A549 (cell line): Measurements from ENCODE around the gene PSMD9. TPM values are rescaled to one million over a fixed set of nuclear protein-coding genes. Genes with fewer than 3 reads are reported as not detected.
"Not testable (repeated sequence)": the region's sequence is repeated elsewhere in the genome, so short reads cannot be mapped to it uniquely, and the experiment has no call there.

Experiments
- ATAC-seq, 2 experiments: fragments of 200-7000 bp in 1 of 2; fragments of >200 bp in 1 of 2; cut with Nextera tagmentation in 1 of 2; cut with Tn5 transposase in 1 of 2; 3 replicates each; pipeline versions ENCODE4 v1.8.0 to v1.9.1; 2018 to 2020; ENCODE audit warnings: mild to moderate bottlenecking in 1 of 2, moderate library complexity in 1 of 2
- CTCF ChIA-PET: fragments of 300-600 bp; sonication (Branson Sonifier 250); formaldehyde crosslinking; extraction: SDS; loops from one replicate; lab custom pipeline; 2021; ENCODE audit warnings: antibody characterized with exemption, inconsistent platforms; lab: Yijun Ruan, JAX
- POLR2A ChIA-PET: fragments of 350-600 bp; formaldehyde crosslinking; extraction: SDS; loops from one replicate; lab custom pipeline; 2021; ENCODE audit warnings: antibody characterized with exemption, inconsistent platforms; lab: Yijun Ruan, JAX
- DNase-seq, 2 experiments: peaks; one replicate each; pipeline versions ENCODE4 v3.0.0 to v3.0.0-alpha.2; 2011 to 2016; ENCODE audit warnings: low read depth in 1 of 2, low spot score in 1 of 2
- FAIRE-seq: peaks from 2 replicates; lab custom pipeline; 2011; peaks lifted over from hg19 to GRCh38; lab: Jason Lieb, UNC
- H3K27ac ChIP-seq, 2 experiments: fragments of >200 bp; sonication (Bioruptor Twin); formaldehyde crosslinking; 3 replicates each; pipeline ENCODE4 v1.5.1; 2016 to 2017
- H3K4me1 ChIP-seq: fragments of >200 bp; sonication (Bioruptor Twin); formaldehyde crosslinking; 3 replicates; pipeline ENCODE4 v1.6.1; 2016
- H3K4me2 ChIP-seq: fragments of >200 bp; sonication (Bioruptor Twin); formaldehyde crosslinking; 3 replicates; pipeline ENCODE4 v1.6.1; 2016
- H3K4me3 ChIP-seq: fragments of >200 bp; sonication (Bioruptor Twin); formaldehyde crosslinking; 3 replicates; pipeline ENCODE4 v1.5.1; 2016
- H3K9me3 ChIP-seq: fragments of >200 bp; sonication (Bioruptor Twin); formaldehyde crosslinking; 3 replicates; pipeline ENCODE4 v1.6.1; 2016
- EP300 ChIP-seq, 2 experiments: fragments of >200 bp; sonication (Bioruptor Twin); formaldehyde crosslinking; IDR thresholded peaks; 2 replicates in 1 of 2; 3 replicates in 1 of 2; pipeline ENCODE4 v1.6.1; 2016 to 2017
- HDAC2 ChIP-seq: fragments of 200-600 bp; sonication (generic); IDR thresholded peaks from 2 replicates; pipeline ENCODE4 v1.6.1; 2016
- HOXA7 ChIP-seq: fragments of 250-450 bp; sonication (Bioruptor Pico); IDR thresholded peaks from 2 replicates; pipeline ENCODE4 v1.5.0; 2020; ENCODE audit warnings: mild to moderate bottlenecking, moderate library complexity
- HOXB13 ChIP-seq: fragments of 250-450 bp; sonication (Bioruptor Pico); IDR thresholded peaks from 2 replicates; pipeline ENCODE4 v1.5.0; 2020; ENCODE audit warnings: low read depth, mild to moderate bottlenecking, moderate library complexity
- JUN ChIP-seq, 2 experiments: fragments of >200 bp; sonication (Bioruptor Twin); formaldehyde crosslinking; IDR thresholded peaks; 2 replicates in 1 of 2; 3 replicates in 1 of 2; pipeline ENCODE4 v1.6.1; 2016 to 2017
- KDM1A ChIP-seq: fragments of 200-600 bp; sonication (generic); IDR thresholded peaks from 2 replicates; pipeline ENCODE4 v1.6.1; 2016; ENCODE audit warnings: low read depth, mild to moderate bottlenecking
- KDM5A ChIP-seq: fragments of 200-600 bp; sonication (generic); IDR thresholded peaks from 2 replicates; pipeline ENCODE4 v1.6.1; 2016; ENCODE audit warnings: antibody characterized with exemption, mild to moderate bottlenecking
- MAZ ChIP-seq: fragments of 150-350 bp; IDR thresholded peaks from 2 replicates; pipeline ENCODE4 v1.6.1; 2014; ENCODE audit warnings: antibody characterized with exemption, low read depth, low read length, borderline replicate concordance
- NFE2L2 ChIP-seq: fragments of 150-350 bp; conservative IDR thresholded peaks from 2 replicates; pipeline ENCODE4 v1.6.1; 2014; ENCODE audit warnings: low read length
- NPAS2 ChIP-seq: fragments of 250-450 bp; sonication (Bioruptor Pico); IDR thresholded peaks from 2 replicates; pipeline ENCODE4 v1.8.0; 2022; ENCODE audit warnings: mild to moderate bottlenecking, moderate library complexity, borderline replicate concordance
- PHF8 ChIP-seq: fragments of 200-600 bp; sonication (generic); IDR thresholded peaks from 2 replicates; pipeline ENCODE4 v1.6.1; 2016; ENCODE audit warnings: low read depth, mild to moderate bottlenecking, antibody characterized with exemption, moderate library complexity, borderline replicate concordance
- POLR2A ChIP-seq: IDR thresholded peaks from 2 replicates; pipeline ENCODE4 v1.6.1; 2012; ENCODE audit warnings: mild to moderate bottlenecking, low read length
- RAD21 ChIP-seq, 2 experiments: fragments of >200 bp in 1 of 2; sonication (Bioruptor Twin) in 1 of 2; formaldehyde crosslinking in 1 of 2; IDR thresholded peaks in 1 of 2; conservative IDR thresholded peaks in 1 of 2; 2 replicates in 1 of 2; 3 replicates in 1 of 2; pipeline ENCODE4 v1.6.1; 2012 to 2018; ENCODE audit warnings: inconsistent platforms in 1 of 2
- SMC3 ChIP-seq: fragments of >200 bp; sonication (Bioruptor Twin); formaldehyde crosslinking; IDR thresholded peaks from 3 replicates; pipeline ENCODE4 v1.6.1; 2018; ENCODE audit warnings: inconsistent platforms
- USF2 ChIP-seq: fragments of 450-650 bp; IDR thresholded peaks from 2 replicates; pipeline ENCODE4 v1.6.1; 2014; ENCODE audit warnings: antibody characterized with exemption
- ZSCAN20 ChIP-seq: fragments of 250-450 bp; sonication (Bioruptor Pico); IDR thresholded peaks from 2 replicates; pipeline ENCODE4 v1.8.0; 2022; ENCODE audit warnings: mild to moderate bottlenecking, moderate library complexity
- WGBS: methylation state at CpG from one replicate; pipeline ENCODE4 v1.1.6; 2017; ENCODE audit errors: missing lambda C conversion rate; 5-methylcytosine and 5-hydroxymethylcytosine counted together
- polyA plus RNA-seq, 4 experiments: library from polyadenylated mRNA; depleted of rRNA in 3 of 4; stranded (reverse); fragments of >200 nt; fragmentation: RNase III in 1 of 4; extraction: RNeasy Plus Mini Kit Qiagen cat#74134 plus additional on column Dnase treatment in 1 of 4; gene quantifications; 2 replicates in 3 of 4; 3 replicates in 1 of 4; pipeline ENCODE4 v1.2.3, GENCODE V29; 2011 to 2017
- TF ChIP-seq, protein P1 (sequence below): IDR thresholded peaks from 2 replicates; pipeline ENCODE4 v1.6.1; 2012
- TF ChIP-seq, protein P2 (sequence below): IDR thresholded peaks from 2 replicates; pipeline ENCODE4 v1.6.1; 2012; ENCODE audit warnings: low read depth, borderline replicate concordance
- TF ChIP-seq, protein P3 (sequence below): fragments of 250-450 bp; sonication (Bioruptor Pico); IDR thresholded peaks from 2 replicates; pipeline ENCODE4 v1.5.0; 2020; ENCODE audit warnings: low read depth, mild to moderate bottlenecking, moderate library complexity
- TF ChIP-seq, protein P4 (sequence below): fragments of >200 bp; sonication (Bioruptor Twin); formaldehyde crosslinking; IDR thresholded peaks from 3 replicates; pipeline ENCODE4 v1.6.1; 2016
- TF ChIP-seq, protein P5 (sequence below): fragments of 250-450 bp; sonication (Bioruptor Pico); IDR thresholded peaks from 2 replicates; pipeline ENCODE4 v1.5.0; 2021; ENCODE audit warnings: mild to moderate bottlenecking, moderate library complexity, borderline replicate concordance

The PSMD9 gene
- polyA plus RNA-seq, 2 of the 4 experiments (the other 2 are of a cell fraction): 89.3 to 147 TPM

DNA sequence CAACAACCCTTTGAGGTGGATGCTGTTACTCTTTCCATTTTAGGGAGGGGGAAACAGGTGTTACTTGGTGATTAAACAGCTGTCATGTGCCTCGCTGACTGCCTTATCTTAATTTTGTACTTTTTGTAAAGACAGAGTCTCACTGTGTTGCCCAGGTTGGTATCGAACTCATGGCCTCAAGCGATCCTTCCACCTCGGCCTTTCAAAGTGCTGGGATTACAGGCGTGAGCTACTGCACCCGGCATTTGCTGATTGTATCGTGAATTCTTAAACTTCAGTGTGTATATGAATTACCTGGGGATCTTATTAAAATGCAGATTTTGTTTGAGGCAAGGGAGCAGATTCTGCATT is 659 bp downstream of the PSMD9 start:
- Histone ChIP-seq H3K4me1 (peaks cover 28% of the 10 kb centered on the region), H3K9me3 (no peaks in the 10 kb centered on the region), H3K4me3 (peak overlapping the region; percentile 69), H3K27ac (peak overlapping the region; percentile 86 to 92), H3K4me2 (peak overlapping the region; percentile 95)
- WGBS: 3% methylated on average over 7 of the region's 7 CpGs
- FAIRE-seq (no peak), ATAC-seq (no peak)
- TF ChIP-seq, protein P1, sequence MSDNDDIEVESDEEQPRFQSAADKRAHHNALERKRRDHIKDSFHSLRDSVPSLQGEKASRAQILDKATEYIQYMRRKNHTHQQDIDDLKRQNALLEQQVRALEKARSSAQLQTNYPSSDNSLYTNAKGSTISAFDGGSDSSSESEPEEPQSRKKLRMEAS: no peak
- no peak for TF ChIP-seq POLR2A
- no peak for TF ChIP-seq USF2
- TF ChIP-seq RAD21 (conservative IDR thresholded peaks at IDR 0.05 in 1 of 2, IDR thresholded peaks at IDR 0.05 in 1 of 2): no peak
- TF ChIP-seq JUN (IDR thresholded peaks at IDR 0.05): no peak
- TF ChIP-seq NFE2L2: no peak
- no peak for TF ChIP-seq PHF8
- no peak for TF ChIP-seq EP300 (IDR thresholded peaks at IDR 0.05)
- no peak for TF ChIP-seq KDM5A
- TF ChIP-seq, protein P2, sequence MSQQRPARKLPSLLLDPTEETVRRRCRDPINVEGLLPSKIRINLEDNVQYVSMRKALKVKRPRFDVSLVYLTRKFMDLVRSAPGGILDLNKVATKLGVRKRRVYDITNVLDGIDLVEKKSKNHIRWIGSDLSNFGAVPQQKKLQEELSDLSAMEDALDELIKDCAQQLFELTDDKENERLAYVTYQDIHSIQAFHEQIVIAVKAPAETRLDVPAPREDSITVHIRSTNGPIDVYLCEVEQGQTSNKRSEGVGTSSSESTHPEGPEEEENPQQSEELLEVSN: no peak
- no peak for TF ChIP-seq ZSCAN20 (CRISPR knock-in tag)
- TF ChIP-seq NPAS2 (CRISPR knock-in tag): no peak
- TF ChIP-seq, protein P3, sequence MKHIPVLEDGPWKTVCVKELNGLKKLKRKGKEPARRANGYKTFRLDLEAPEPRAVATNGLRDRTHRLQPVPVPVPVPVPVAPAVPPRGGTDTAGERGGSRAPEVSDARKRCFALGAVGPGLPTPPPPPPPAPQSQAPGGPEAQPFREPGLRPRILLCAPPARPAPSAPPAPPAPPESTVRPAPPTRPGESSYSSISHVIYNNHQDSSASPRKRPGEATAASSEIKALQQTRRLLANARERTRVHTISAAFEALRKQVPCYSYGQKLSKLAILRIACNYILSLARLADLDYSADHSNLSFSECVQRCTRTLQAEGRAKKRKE (CRISPR knock-in tag): no peak
- no peak for TF ChIP-seq HOXB13 (CRISPR knock-in tag)
- TF ChIP-seq HOXA7: no peak
- TF ChIP-seq, all 56 proteins: peak for 0
- POLR2A ChIA-PET: interaction anchor here (2.4 kb wide), 1 partner anchor 94 kb away, joined by 20 read pairs; no protein-coding TSS in a partner anchor
- no peak for DNase-seq
- CTCF ChIA-PET: interaction anchor here (0.6 to 9.1 kb wide), 13 partner anchors 9 to 110 kb away, joined by 3 to 195 read pairs (median 6); partner anchors contain the start of gene RHOF

GRCh38 chr12:121889661-121890060 is 1.1 kb downstream of the PSMD9 start:
- ATAC-seq, FAIRE-seq, H3K9me3 ChIP-seq, DNase-seq: not testable (repeated sequence)
- Histone ChIP-seq H3K4me3 (peak overlapping the region; percentile 69), H3K27ac (peak overlapping the region; percentile 86 to 92), H3K4me1 (peaks cover 32% of the 10 kb centered on the region), H3K4me2 (peak overlapping the region; percentile 95)
- ChIA-PET CTCF (interaction anchor here (0.6 to 9.1 kb wide), 13 partner anchors 9 to 111 kb away, joined by 3 to 195 read pairs (median 6); partner anchors contain the start of gene RHOF), POLR2A (interaction anchor here (2.4 kb wide), 1 partner anchor 95 kb away, joined by 20 read pairs; no protein-coding TSS in a partner anchor)
- 43% methylated on average over 6 of the region's 6 CpGs for WGBS

GRCh38 chr12:121892673-121893561 is 4.3 kb downstream of the PSMD9 start:
- peak overlapping the region in 1 of 2 experiments; percentile 67; a peak in 2 of 6 replicates for H3K27ac ChIP-seq
- no peaks in the 10 kb centered on the region for H3K9me3 ChIP-seq
- H3K4me2 ChIP-seq: peak overlapping the region; percentile 58
- TF ChIP-seq, protein P4, sequence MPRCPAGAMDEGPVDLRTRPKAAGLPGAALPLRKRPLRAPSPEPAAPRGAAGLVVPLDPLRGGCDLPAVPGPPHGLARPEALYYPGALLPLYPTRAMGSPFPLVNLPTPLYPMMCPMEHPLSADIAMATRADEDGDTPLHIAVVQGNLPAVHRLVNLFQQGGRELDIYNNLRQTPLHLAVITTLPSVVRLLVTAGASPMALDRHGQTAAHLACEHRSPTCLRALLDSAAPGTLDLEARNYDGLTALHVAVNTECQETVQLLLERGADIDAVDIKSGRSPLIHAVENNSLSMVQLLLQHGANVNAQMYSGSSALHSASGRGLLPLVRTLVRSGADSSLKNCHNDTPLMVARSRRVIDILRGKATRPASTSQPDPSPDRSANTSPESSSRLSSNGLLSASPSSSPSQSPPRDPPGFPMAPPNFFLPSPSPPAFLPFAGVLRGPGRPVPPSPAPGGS: no peak
- TF ChIP-seq, protein P5, sequence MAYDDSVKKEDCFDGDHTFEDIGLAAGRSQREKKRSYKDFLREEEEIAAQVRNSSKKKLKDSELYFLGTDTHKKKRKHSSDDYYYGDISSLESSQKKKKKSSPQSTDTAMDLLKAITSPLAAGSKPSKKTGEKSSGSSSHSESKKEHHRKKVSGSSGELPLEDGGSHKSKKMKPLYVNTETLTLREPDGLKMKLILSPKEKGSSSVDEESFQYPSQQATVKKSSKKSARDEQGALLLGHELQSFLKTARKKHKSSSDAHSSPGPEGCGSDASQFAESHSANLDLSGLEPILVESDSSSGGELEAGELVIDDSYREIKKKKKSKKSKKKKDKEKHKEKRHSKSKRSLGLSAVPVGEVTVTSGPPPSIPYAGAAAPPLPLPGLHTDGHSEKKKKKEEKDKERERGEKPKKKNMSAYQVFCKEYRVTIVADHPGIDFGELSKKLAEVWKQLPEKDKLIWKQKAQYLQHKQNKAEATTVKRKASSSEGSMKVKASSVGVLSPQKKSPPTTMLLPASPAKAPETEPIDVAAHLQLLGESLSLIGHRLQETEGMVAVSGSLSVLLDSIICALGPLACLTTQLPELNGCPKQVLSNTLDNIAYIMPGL: no peak
- TF ChIP-seq KDM1A: no peak
- no peak for TF ChIP-seq HDAC2
- TF ChIP-seq KDM5A: no peak
- no peak for TF ChIP-seq MAZ
- no peak for TF ChIP-seq PHF8
- no peak for TF ChIP-seq SMC3
- CTCF ChIA-PET: interaction anchor here (0.9 to 9.1 kb wide), 10 partner anchors 15 to 139 kb away, joined by 3 to 195 read pairs (median 3); partner anchors contain the start of gene RHOF
- FAIRE-seq (no peak), DNase-seq (no peak), ATAC-seq (no peak)
- WGBS: 85% methylated on average over 13 of the region's 13 CpGs
- no peak overlapping the region for H3K4me3 ChIP-seq
- H3K4me1 ChIP-seq: peaks cover 32% of the 10 kb centered on the region
- POLR2A ChIA-PET: no interaction called here
